Activated CD8-positive, alpha-beta memory T cell treated with anti-CD3 and anti-CD28 coated beads for 36 hours (primary cell): ENCODE measurements around the gene GDPD5. TPM values are rescaled to one million over a fixed set of nuclear protein-coding genes. Genes with fewer than 3 reads are reported as not detected.

Experiments
- CTCF ChIA-PET: fragments of 350-600 bp; sonication (Branson Sonifier 250); formaldehyde crosslinking; loops from one replicate; lab custom pipeline; 2021; ENCODE audit warnings: antibody characterized with exemption; lab: Charles Lee
- POLR2A ChIA-PET: fragments of 350-600 bp; sonication (Branson Sonifier 250); formaldehyde crosslinking; loops from one replicate; lab custom pipeline; 2021; ENCODE audit warnings: antibody characterized with exemption; lab: Charles Lee
- total RNA-seq, 2 experiments: library from RNA; stranded (reverse); gene quantifications; one replicate each; pipeline ENCODE4 v1.2.3, GENCODE V29; 2021

Gene GDPD5
- total RNA-seq, 2 experiments from 2014 or later = 7.2 to 7.3 TPM

GRCh38 chr11:75481922-75482606 is 43.7 kb downstream of the GDPD5 start:
- CTCF ChIA-PET = no interaction called here
- POLR2A ChIA-PET = no interaction called here

GRCh38 chr11:75481223-75481921 is 44.4 kb downstream of the GDPD5 start:
- POLR2A ChIA-PET = no interaction called here

GRCh38 chr11:75480185-75481175 is 45.3 kb downstream of the GDPD5 start:
- POLR2A ChIA-PET = no interaction called here

More at GRCh38 chr11:75481223-75481921, 44.4 kb downstream of the GDPD5 start:
- CTCF ChIA-PET = no interaction called here

GRCh38 chr11:75479597-75480145 is 46.1 kb downstream of the GDPD5 start:
- CTCF ChIA-PET = interaction anchor here (1.2 kb wide), 1 partner anchor 46 kb away, joined by 3 read pairs; the partner anchor contains the start of gene GDPD5
- POLR2A ChIA-PET = no interaction called here

More at GRCh38 chr11:75480185-75481175, 45.3 kb downstream of the GDPD5 start:
- CTCF ChIA-PET = interaction anchor here (1.2 kb wide), 1 partner anchor 45 kb away, joined by 3 read pairs; the partner anchor contains the start of gene GDPD5

- ChIA-PET CTCF (no interaction called here), POLR2A (no interaction called here)
Measured at GRCh38 chr11:75478783-75479596, 46.8 kb downstream of the GDPD5 start.

GRCh38 chr11:75477614-75477935 is 48.2 kb downstream of the GDPD5 start:
- CTCF ChIA-PET = interaction anchor here (0.7 kb wide), 1 partner anchor 54 kb away, joined by 3 read pairs; no protein-coding TSS in a partner anchor
- POLR2A ChIA-PET = no interaction called here

DNA sequence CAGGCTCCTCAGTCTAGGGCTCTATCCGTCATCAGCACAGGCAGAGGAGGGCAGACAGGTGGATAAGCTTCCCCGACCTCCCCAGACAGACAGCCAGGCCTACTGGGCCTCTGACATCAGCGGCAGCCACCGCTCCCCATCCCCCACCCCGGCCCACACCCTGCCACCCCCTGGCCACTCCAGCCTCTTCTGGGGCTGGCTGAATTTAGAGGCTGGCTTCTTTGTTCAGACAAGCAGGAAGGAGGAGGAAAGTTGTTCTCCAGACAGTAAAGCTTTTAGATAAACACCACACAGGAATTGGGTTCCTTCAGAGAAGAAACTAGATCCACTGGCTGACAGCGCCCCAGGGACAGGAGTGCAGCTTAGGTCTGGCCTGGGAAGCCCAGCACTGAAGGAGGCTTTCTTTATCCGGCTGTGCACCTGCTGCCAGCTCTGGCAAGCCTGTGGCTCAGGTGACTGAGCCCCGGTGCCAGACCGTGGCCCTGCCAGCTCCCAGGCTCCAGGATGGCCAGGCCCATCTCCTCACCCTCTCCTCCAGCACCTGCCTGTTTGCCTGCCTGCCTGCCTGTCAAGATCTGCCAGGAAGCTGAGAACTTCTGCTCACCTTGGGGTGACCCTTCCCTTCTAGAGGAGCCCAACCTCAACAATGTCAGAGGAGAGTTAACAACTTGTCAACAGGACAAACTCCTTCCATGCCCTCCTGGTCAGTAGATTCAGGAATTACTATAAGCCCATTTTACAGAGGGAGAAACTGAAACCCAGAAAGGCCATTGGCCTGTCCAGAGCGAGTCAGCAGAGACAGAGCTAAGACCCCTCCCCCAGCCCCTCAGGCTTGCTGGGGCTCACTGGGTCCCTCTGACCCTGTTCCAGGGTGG is 48.8 kb downstream of the GDPD5 start:
- CTCF ChIA-PET = interaction anchor here (0.7 to 1.3 kb wide), 3 partner anchors 13 to 55 kb away, joined by 3 read pairs; no protein-coding TSS in a partner anchor
- POLR2A ChIA-PET = no interaction called here

DNA sequence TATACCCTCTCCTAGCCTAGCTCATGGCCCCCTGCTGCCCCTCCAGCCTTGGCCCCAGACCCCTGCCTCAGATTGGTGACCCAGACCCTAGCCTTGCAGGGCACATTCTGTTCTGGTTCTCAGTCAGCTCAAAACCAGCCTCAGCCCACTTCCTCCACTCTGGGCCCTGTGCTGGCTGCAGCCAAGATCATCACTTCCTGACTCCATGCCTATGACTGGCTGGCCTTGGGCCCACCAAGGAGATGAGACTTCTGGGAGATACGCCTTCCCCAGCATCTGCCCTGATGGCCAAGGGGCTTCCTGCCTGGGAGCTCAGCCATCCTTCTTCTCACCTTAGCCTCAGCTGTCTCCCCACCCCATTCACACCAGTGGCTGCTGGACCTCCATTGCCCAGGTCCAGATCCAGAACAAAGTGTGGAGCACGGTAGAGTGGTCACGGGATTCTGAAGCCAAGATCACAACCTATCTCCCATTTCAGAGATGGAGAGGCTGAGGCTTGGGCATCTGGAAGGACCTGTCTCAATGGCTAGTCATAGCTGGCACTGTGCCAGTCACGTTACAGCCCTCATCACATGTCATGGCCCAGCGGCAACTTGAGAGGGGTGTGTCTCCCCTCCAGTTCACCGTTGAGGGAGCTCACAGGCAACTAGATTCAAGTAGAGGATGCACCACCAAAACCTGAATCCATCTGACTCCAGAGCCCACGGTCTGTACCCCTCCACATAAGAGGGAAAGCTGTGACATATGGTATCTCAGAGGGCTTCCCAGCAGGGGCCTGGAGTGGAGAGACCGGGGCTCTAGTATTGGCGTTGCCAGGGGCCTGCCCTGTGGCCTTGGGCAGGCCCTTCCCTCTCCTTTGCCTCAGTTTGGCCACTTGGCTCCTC is 49.7 kb downstream of the GDPD5 start:
- ChIA-PET CTCF (interaction anchor here (1.0 to 1.3 kb wide), 2 partner anchors 12 to 36 kb away, joined by 3 read pairs; no protein-coding TSS in a partner anchor), POLR2A (interaction anchor here (1.4 kb wide), 1 partner anchor 49 kb away, joined by 5 read pairs; the partner anchor contains the start of gene GDPD5)

DNA sequence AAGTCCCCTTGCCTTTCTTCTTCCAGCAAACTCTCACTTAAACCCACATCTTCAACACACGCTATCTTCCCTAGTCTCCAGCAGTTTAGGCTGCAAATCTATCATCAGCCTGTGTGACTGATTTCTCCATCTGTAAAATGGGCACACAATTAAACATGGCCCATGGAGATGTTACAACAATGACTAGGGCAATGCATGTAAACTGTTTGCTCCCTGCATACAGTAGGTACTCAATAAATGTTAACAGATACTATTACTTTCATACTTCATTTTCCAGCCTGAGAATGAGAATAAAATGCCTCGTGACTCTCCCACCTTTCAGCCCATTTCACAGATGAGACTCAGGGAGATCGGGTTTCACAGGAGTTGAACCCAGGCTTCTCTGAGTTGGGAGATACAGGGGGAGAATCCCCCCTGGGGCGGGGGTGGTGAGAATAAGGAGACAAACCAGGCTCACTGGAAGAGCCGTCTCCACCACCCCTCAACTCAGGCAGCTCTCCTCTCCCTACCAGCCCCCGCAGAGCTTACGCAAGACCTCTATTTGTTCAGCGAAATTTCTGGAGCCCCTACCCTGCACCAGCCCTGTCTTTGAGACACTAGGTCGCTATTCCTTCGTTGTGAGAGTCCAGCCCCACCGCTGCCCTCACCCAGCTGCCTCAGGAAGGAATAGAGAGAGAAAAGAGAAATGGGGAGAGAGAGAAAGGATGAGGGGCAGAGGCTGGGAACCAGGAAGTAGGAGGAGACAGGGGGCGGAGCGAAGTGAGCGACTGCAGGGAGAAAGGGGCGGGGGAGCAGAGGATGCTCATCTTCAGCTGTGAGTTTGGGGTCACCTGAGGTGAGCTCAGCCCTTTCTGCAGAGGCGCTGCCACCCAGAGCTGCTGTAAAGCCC is 50.6 kb downstream of the GDPD5 start:
- POLR2A ChIA-PET = interaction anchor here (0.6 to 1.4 kb wide), 2 partner anchors 15 to 50 kb away, joined by 3 to 5 read pairs; partner anchors contain the start of gene GDPD5
- CTCF ChIA-PET = interaction anchor here (1.3 kb wide), 1 partner anchor 35 kb away, joined by 3 read pairs; no protein-coding TSS in a partner anchor

GRCh38 chr11:75474240-75474639 is 51.5 kb downstream of the GDPD5 start:
- CTCF ChIA-PET = interaction anchor here (1.0 kb wide), 1 partner anchor 89 kb away, joined by 3 read pairs; no protein-coding TSS in a partner anchor
- POLR2A ChIA-PET = no interaction called here

GRCh38 chr11:75473684-75474083 is 52.1 kb downstream of the GDPD5 start:
- CTCF ChIA-PET = interaction anchor here (1.0 kb wide), 1 partner anchor 89 kb away, joined by 3 read pairs; no protein-coding TSS in a partner anchor

DNA sequence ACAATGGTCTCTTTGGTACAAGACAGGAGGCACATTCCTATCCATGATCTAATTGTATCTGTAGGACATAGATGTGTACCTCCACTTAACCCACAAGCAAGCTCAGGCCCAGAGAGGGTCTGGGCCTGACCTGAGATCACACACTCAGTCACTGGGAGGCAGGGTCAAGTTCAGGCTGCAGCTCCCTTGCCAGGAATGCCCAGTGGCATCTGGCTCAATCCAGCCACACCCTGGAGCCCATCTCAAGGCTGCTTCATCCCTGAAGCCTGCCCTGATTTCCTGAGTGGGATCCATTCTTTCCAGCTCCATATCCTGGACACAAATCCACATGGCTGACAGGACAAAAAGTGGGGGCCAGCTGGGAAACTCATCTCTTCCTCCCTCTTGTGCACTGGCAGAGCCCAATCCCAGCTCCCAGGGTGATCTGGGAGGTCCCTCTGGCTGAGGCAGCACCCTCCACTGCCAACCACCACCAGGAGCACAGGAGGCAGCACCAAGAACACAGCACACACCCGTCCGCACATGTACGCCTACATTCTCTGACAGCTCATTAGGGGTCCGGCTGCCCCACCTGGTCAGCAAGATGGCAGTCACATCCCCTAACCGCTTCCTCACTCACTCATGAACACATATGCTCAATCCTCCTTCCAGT is 53.5 kb downstream of the GDPD5 start:
- CTCF ChIA-PET = no interaction called here
- POLR2A ChIA-PET = no interaction called here

More at GRCh38 chr11:75473684-75474083, 52.1 kb downstream of the GDPD5 start:
- POLR2A ChIA-PET = no interaction called here

DNA sequence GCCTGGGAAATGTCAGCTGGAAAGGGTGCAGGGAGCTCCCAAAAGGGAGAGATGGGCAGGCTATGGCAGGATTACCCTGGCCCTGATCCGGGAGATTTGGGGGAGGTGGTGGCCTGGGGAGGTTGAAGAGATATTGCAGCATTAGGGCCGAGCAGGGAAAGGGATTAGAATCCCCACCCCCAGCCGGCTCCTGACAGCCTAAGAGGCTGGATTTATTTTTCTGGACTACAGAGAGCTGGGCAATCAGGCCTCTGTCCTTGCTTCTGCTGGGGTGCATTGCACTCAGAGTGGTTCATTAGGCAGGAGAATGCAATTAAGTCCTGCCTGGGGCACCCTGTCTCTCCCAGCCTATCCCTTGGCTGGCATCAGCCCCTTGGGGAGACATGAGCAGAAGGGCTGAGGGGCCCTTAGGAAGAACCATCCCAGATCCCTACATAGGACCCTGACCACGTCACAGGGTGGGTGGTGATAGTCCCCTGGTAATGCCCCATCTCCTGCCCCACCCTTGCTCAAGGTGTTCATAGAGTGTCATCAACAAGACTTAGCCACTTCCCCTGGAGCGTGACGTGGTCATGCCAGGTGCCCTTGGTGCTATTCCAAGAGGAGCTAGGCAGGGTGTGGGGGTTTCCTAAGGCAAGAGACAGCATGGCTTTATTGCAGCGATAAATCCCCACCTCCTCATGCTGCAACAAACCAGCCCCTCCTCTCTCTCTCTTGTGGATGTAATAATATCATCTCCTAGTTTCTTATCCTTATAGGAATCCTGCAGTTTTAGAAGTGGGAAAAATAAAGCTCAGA is 54.4 kb downstream of the GDPD5 start:
- POLR2A ChIA-PET = no interaction called here
- CTCF ChIA-PET = no interaction called here
